K562 (cell line): ENCODE measurements around the gene RAI1. TPM values are rescaled to one million over a fixed set of nuclear protein-coding genes. Genes with fewer than 3 reads are reported as not detected.

ENCODE experiments used
- ATAC-seq: fragments of 200-7000 bp; cut with Tn5 transposase; 3 replicates; pipeline ENCODE4 v1.9.1; 2020; ENCODE audit warnings: moderate library complexity
- BruUV-seq: library from RNA; stranded (reverse); fragments of 400-500 nt; replicated peaks from 2 replicates; lab custom pipeline; 2021; lab: Mats Ljungman, UMichigan
- CTCF ChIA-PET: fragments of 300-600 bp; formaldehyde crosslinking; extraction: SDS; loops from one replicate; lab custom pipeline; 2021; ENCODE audit warnings: low intra/inter-chr PET ratio; lab: Yijun Ruan, JAX
- POLR2A ChIA-PET: fragments of 300-600, 350-650 bp; sonication (Branson Sonifier 250); formaldehyde crosslinking; extraction: SDS; loops from one replicate; lab custom pipeline; 2021; ENCODE audit warnings: antibody characterized with exemption, inconsistent platforms; lab: Yijun Ruan, JAX
- DNase-seq, 4 experiments: peaks; one replicate each; pipeline versions ENCODE4 v3.0.0 to v3.0.0-alpha.2; 2011 to 2018; ENCODE audit warnings: low spot score in 3 of 4, mixed read lengths in 3 of 4; ENCODE audit errors: extremely low read depth in 1 of 4
- FAIRE-seq: peaks from 2 replicates; lab custom pipeline; 2011; peaks lifted over from hg19 to GRCh38; lab: Jason Lieb, UNC
- H2AFZ ChIP-seq: 2 replicates; pipeline ENCODE4 v1.6.0; 2011; ENCODE audit warnings: low read depth, low read length, control low read depth, inconsistent platforms
- H3K27ac ChIP-seq: fragments of 200-600 bp; 3 replicates; pipeline ENCODE4 v1.8.0; 2011; ENCODE audit warnings: low read depth, mild to moderate bottlenecking, control low read depth, inconsistent platforms, low read length, moderate library complexity, mixed read lengths; ENCODE audit errors: extremely low read depth
- H3K27me3 ChIP-seq, 2 experiments: fragments of 300-600 bp in 1 of 2; 2 replicates in 1 of 2; 3 replicates in 1 of 2; pipeline versions ENCODE4 v1.6.0 to v1.8.0; 2011; ENCODE audit warnings: inconsistent platforms in 2 of 2, low read length in 2 of 2, mild to moderate bottlenecking in 1 of 2, mixed read lengths in 1 of 2, moderate library complexity in 1 of 2; ENCODE audit not compliant: control insufficient read depth in 2 of 2, insufficient read depth in 2 of 2
- H3K36me3 ChIP-seq: fragments of 300-600 bp; 3 replicates; pipeline ENCODE4 v1.8.0; 2011; ENCODE audit warnings: mild to moderate bottlenecking, low read length, inconsistent platforms; ENCODE audit not compliant: control insufficient read depth, insufficient read depth
- H3K4me1 ChIP-seq, 2 experiments: fragments of 200-600 bp in 1 of 2; replicated peaks in 1 of 2; 2 replicates in 1 of 2; 3 replicates in 1 of 2; pipeline versions ENCODE4 v1.5.1 to v1.8.0; 2011; ENCODE audit warnings: inconsistent platforms in 2 of 2, low read length in 2 of 2, mild to moderate bottlenecking in 1 of 2, mixed read lengths in 1 of 2, moderate library complexity in 1 of 2; ENCODE audit not compliant: control insufficient read depth in 2 of 2, insufficient read depth in 2 of 2
- H3K4me2 ChIP-seq: 2 replicates; pipeline ENCODE4 v1.6.1; 2011; ENCODE audit warnings: low read length, control low read depth, inconsistent platforms, mixed read lengths; ENCODE audit not compliant: insufficient read depth
- H3K4me3 ChIP-seq: fragments of 200-600 bp; sonication (generic), shearing (Covaris generic); 2 replicates; pipeline ENCODE4 v1.5.1; 2016; ENCODE audit warnings: control low read depth, inconsistent platforms
- H3K79me2 ChIP-seq: fragments of 200-600 bp; 3 replicates; pipeline ENCODE4 v1.8.0; 2011; ENCODE audit warnings: low read length, inconsistent platforms; ENCODE audit not compliant: control insufficient read depth, insufficient read depth
- H3K9ac ChIP-seq, 2 experiments: 2 replicates each; pipeline versions ENCODE4 v1.6.0 to v1.6.1; 2011; ENCODE audit warnings: low read depth in 2 of 2, low read length in 2 of 2, control low read depth in 1 of 2, inconsistent platforms in 1 of 2, mild to moderate bottlenecking in 1 of 2, mixed read lengths in 1 of 2; ENCODE audit not compliant: insufficient read depth in 1 of 2
- H3K9me1 ChIP-seq: one replicate; pipeline ENCODE4 v1.6.0; 2011; ENCODE audit warnings: inconsistent platforms, mild to moderate bottlenecking, low read length, moderate library complexity; ENCODE audit not compliant: control insufficient read depth, insufficient read depth
- H3K9me3 ChIP-seq: replicated peaks from 2 replicates; pipeline ENCODE4 v1.5.1; 2011; ENCODE audit warnings: low read depth, low read length, inconsistent platforms; ENCODE audit not compliant: control insufficient read depth, insufficient read depth
- H4K20me1 ChIP-seq: replicated peaks from 2 replicates; pipeline ENCODE4 v1.6.1; 2011; ENCODE audit warnings: low read length, inconsistent platforms, mixed read lengths; ENCODE audit not compliant: control insufficient read depth, insufficient read depth
- BRD4 ChIP-seq: fragments of 200-600 bp; sonication (generic); IDR thresholded peaks from 2 replicates; pipeline ENCODE4 v1.6.1; 2017; ENCODE audit warnings: inconsistent platforms
- FOXA3 ChIP-seq, 2 experiments: fragments of 450-650 bp in 1 of 2; sonication (generic) in 1 of 2; formaldehyde crosslinking; IDR thresholded peaks in 1 of 2; conservative IDR thresholded peaks in 1 of 2; 2 replicates each; pipeline versions ENCODE4 v1.4.0 to v1.8.0; 2020 to 2022; ENCODE audit warnings: mild to moderate bottlenecking in 2 of 2, missing genetic modification reagents in 1 of 2
- HES1 ChIP-seq: fragments of 450-650 bp; IDR thresholded peaks from 2 replicates; pipeline ENCODE4 v1.6.1; 2016; ENCODE audit warnings: low read depth, mild to moderate bottlenecking, moderate library complexity
- JUN ChIP-seq, 2 experiments: sonication (generic) in 1 of 2; formaldehyde crosslinking in 1 of 2; IDR thresholded peaks; 2 replicates each; pipeline versions ENCODE4 v1.6.1 to v1.8.0; 2012 to 2022; ENCODE audit warnings: borderline replicate concordance in 2 of 2, mild to moderate bottlenecking in 2 of 2, improper control_type of control experiment in 1 of 2, low read depth in 1 of 2, low read length in 1 of 2, missing genetic modification reagents in 1 of 2
- MBD2 ChIP-seq: sonication (generic); IDR thresholded peaks from 2 replicates; pipeline ENCODE4 v1.6.1; 2016; ENCODE audit warnings: low read depth, borderline replicate concordance
- POLR2AphosphoS5 ChIP-seq: IDR thresholded peaks from 2 replicates; pipeline ENCODE4 v1.6.1; 2011; ENCODE audit warnings: mild to moderate bottlenecking, low read depth, low read length, moderate library complexity; ENCODE audit not compliant: control insufficient read depth, insufficient read depth
- RBBP5 ChIP-seq: fragments of 200-600 bp; sonication (generic); IDR thresholded peaks from 2 replicates; pipeline ENCODE4 v1.6.1; 2012; ENCODE audit warnings: borderline replicate concordance, mild to moderate bottlenecking, low read length, control low read depth, inconsistent platforms; ENCODE audit not compliant: insufficient read depth, poor library complexity, severe bottlenecking
- SMARCA5 ChIP-seq: fragments of 450-650 bp; IDR thresholded peaks from 2 replicates; pipeline ENCODE4 v1.6.1; 2016
- SRSF1 ChIP-seq: fragments of 200-400 bp; formaldehyde crosslinking; IDR thresholded peaks from 2 replicates; pipeline ENCODE4 v1.6.1; 2017; ENCODE audit warnings: mild to moderate bottlenecking, low read depth, low read length, moderate library complexity
- U2AF2 ChIP-seq: fragments of 200-400 bp; formaldehyde crosslinking; optimal IDR thresholded peaks from 2 replicates; pipeline ENCODE3; 2017; ENCODE audit warnings: low read depth, mild to moderate bottlenecking, low read length
- ZNF140 ChIP-seq: fragments of 250-450 bp; sonication (Bioruptor Pico); IDR thresholded peaks from 2 replicates; pipeline ENCODE4 v1.8.0; 2021; ENCODE audit warnings: moderate library complexity, mild to moderate bottlenecking, inconsistent platforms
- ZNF3 ChIP-seq: fragments of 250-450 bp; sonication (Bioruptor Pico); IDR thresholded peaks from 2 replicates; pipeline ENCODE4 v1.5.0; 2021; ENCODE audit warnings: mild to moderate bottlenecking, moderate library complexity
- ZNF347 ChIP-seq: fragments of 450-650 bp; formaldehyde crosslinking; IDR thresholded peaks from 2 replicates; pipeline ENCODE4 v1.4.0; 2020; ENCODE audit warnings: low read depth, mild to moderate bottlenecking, moderate library complexity
- ZNF436 ChIP-seq: fragments of 250-450, 450-650 bp; sonication (Bioruptor Pico); formaldehyde crosslinking; IDR thresholded peaks from 2 replicates; pipeline ENCODE4 v1.7.0; 2020; ENCODE audit warnings: mild to moderate bottlenecking
- ZNF507 ChIP-seq: conservative IDR thresholded peaks from 2 replicates; pipeline ENCODE4 v1.6.1; 2017; ENCODE audit warnings: missing genetic modification characterization, missing compliant biosample characterization
- ZNF561 ChIP-seq: fragments of 450-650 bp; formaldehyde crosslinking; conservative IDR thresholded peaks from 2 replicates; pipeline ENCODE4 v1.4.0; 2020; ENCODE audit warnings: mild to moderate bottlenecking, moderate library complexity
- WGBS: fragments of 100-300 bp; shearing (Covaris generic); methylation state at CpG from one replicate; pipeline ENCODE4 v1.1.6; 2016; ENCODE audit warnings: low coverage, mixed read lengths; ENCODE audit not compliant: insufficient coverage; ENCODE audit errors: missing lambda C conversion rate; 5-methylcytosine and 5-hydroxymethylcytosine counted together
- in situ Hi-C: fragments of 300-500 bp; cut with MboI; formaldehyde crosslinking; loops from 4 replicates; pipeline ENCODE4 v1.15.0; 2018; ENCODE audit warnings: inconsistent platforms, mixed read lengths
- intact Hi-C: fragments of 100-400 bp; cut with micrococcal nuclease; formaldehyde crosslinking; loops from 2 replicates; pipeline ENCODE4 v1.14.2; 2022
- polyA plus RNA-seq, 8 experiments: library from polyadenylated mRNA; depleted of rRNA in 4 of 8; stranded (reverse) in 5 of 8; unstranded in 3 of 8; fragments of >200 nt; fragmentation: Nextera tagmentation in 2 of 8; fragmentation: Illumina TruSeq in 1 of 8; extraction: Ambion mirVana in 2 of 8; extraction: Trizol in 1 of 8; gene quantifications; 2 replicates each; pipeline versions ENCODE4 v1.2.1 to v1.2.3, GENCODE V29; 2011 to 2014; ENCODE audit warnings: inconsistent platforms in 1 of 8, missing spikeins in 1 of 8
- total RNA-seq, 7 experiments: library from RNA; depleted of rRNA in 6 of 7; stranded (reverse); fragments of >200 nt in 6 of 7; fragmentation: Illumina TruSeq in 2 of 7; extraction: Trizol in 2 of 7; gene quantifications; 2 replicates each; pipeline versions ENCODE4 v1.2.1 to v1.2.3, GENCODE V29; 2011 to 2021; ENCODE audit warnings: low replicate concordance in 1 of 7
- TF ChIP-seq, protein P1 (sequence below): IDR thresholded peaks from 3 replicates; pipeline ENCODE4 v1.6.1; 2011; ENCODE audit warnings: borderline replicate concordance, mild to moderate bottlenecking; ENCODE audit not compliant: insufficient read length, insufficient read depth
- TF ChIP-seq, protein P2 (sequence below), 3 experiments: fragments of 200-800 bp in 1 of 3; sonication (Bioruptor generic) in 1 of 3; sonication (generic) in 1 of 3; formaldehyde crosslinking in 1 of 3; IDR thresholded peaks; 2 replicates each; pipeline versions ENCODE4 v1.6.1 to v1.8.0; 2016 to 2022; ENCODE audit warnings: mild to moderate bottlenecking in 2 of 3, missing compliant biosample characterization in 2 of 3, missing genetic modification characterization in 2 of 3, missing genetic modification reagents in 1 of 3

The RAI1 gene
- total and polyA plus RNA-seq, 9 of the 15 experiments (the other 6 are each of a cell fraction or from before 2014, with no cell fraction given): 0.68 to 19.9 (median 5.5) TPM

DNA sequence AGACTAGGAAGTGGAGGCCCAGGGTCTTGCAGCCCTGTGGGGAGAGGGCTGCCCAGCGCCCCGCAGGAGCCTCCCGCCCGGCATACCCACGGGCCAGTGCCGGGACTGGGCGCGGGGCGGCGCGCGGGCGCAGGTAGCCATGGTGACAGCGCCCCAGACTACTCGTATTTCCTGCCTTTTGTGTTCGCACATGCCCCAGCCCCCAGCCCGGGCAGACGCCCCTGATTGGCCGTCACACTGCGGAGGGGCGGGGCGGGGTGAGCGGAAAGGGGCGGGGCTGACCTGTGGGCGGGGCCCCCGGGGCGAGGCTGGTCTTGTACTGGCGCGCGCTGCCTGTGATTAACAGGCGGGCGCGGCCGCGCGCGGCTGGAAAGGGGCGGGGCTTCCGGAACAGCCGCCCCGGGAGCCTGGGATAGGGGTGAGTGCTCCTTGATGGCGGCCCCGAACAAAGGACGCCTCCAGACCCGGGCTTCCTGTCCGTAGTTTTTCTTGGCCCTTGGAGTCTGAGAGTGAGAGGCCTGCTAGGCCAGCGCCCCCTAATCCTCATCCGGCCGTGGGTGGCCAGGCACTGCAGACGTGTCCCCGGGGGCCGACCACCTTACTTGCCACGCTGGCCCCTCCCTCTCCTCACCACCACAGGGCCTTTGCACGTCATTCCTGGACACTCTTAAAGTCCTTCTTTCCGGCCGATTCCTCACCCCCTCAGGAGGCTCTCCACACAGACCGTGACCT is 71.0 kb downstream of the RAI1 start:
- POLR2A ChIA-PET: interaction anchor here (1.1 kb wide), 1 partner anchor 86 kb away, joined by 3 read pairs; no protein-coding TSS in a partner anchor
- TF ChIP-seq ZNF3 (CRISPR knock-in tag) (no peak), RBBP5 (peak; percentile 13), SRSF1 (no peak), SMARCA5 (peak; percentile 99), HES1 (no peak), JUN (IDR thresholded peaks at IDR 0.05; ENCODE audit: borderline replicate concordance, low read depth, low read length) (no peak), JUN (CRISPR knock-in tag; IDR thresholded peaks at IDR 0.05; ENCODE audit: borderline replicate concordance) (no peak), U2AF2 (no peak), ZNF507 (tag) (no peak), ZNF140 (CRISPR knock-in tag) (no peak), MBD2 (0 out of 2 replicates have a peak, but pooled peaks have one; percentile 48), ZNF436 (CRISPR knock-in tag) (no peak), BRD4 (no peak), ZNF347 (CRISPR knock-in tag) (no peak), FOXA3 (CRISPR knock-in tag; conservative IDR thresholded peaks at IDR 0.05 in 1 of 2, IDR thresholded peaks at IDR 0.05 in 1 of 2) (no peak), POLR2AphosphoS5 (peak; percentile 53; the same call in 1 of the 2 replicates), ZNF561 (CRISPR knock-in tag) (no peak)
- TF ChIP-seq, protein P1, sequence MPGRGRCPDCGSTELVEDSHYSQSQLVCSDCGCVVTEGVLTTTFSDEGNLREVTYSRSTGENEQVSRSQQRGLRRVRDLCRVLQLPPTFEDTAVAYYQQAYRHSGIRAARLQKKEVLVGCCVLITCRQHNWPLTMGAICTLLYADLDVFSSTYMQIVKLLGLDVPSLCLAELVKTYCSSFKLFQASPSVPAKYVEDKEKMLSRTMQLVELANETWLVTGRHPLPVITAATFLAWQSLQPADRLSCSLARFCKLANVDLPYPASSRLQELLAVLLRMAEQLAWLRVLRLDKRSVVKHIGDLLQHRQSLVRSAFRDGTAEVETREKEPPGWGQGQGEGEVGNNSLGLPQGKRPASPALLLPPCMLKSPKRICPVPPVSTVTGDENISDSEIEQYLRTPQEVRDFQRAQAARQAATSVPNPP: no peak
- TF ChIP-seq, protein P2, sequence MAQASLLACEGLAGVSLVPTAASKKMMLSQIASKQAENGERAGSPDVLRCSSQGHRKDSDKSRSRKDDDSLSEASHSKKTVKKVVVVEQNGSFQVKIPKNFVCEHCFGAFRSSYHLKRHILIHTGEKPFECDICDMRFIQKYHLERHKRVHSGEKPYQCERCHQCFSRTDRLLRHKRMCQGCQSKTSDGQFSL (CRISPR knock-in tag; IDR thresholded peaks at IDR 0.05): no peak
- TF ChIP-seq, protein P2 (tag; IDR thresholded peaks at IDR 0.05): no peak

More for the DNA sequence above, 71.0 kb downstream of the RAI1 start:
- Histone ChIP-seq H3K4me1 (peaks cover 21 to 30% of the 10 kb centered on the region in 2 experiments; a peak in 4 of 5 replicates), H3K9me1 (no peaks in the 10 kb centered on the region), H3K36me3 (peaks cover 4% of the 10 kb centered on the region; the same call in 1 of the 3 replicates), H3K9me3 (no peaks in the 10 kb centered on the region), H3K4me2 (peak overlapping the region; percentile 86), H3K27me3 (no peaks in the 10 kb centered on the region), H3K4me3 (peak overlapping the region; percentile 53), H2AFZ (peak overlapping the region; percentile 91), H4K20me1 (peaks cover under 1% of the 10 kb centered on the region; the same call in 1 of the 2 replicates), H3K79me2 (peaks cover 40% of the 10 kb centered on the region), H3K9ac (peak overlapping the region; percentile 80 to 93), H3K27ac (peak overlapping the region; percentile 84)
- DNase-seq (peak; percentile 91 to 98 (median 96)), ATAC-seq (peak; percentile 97), FAIRE-seq (peak; percentile 78)
- in situ Hi-C loops: no loop called here
- no TSS peak for BruUV-seq
- intact Hi-C loops: no loop called here
- 4% methylated on average over 23 of the region's 57 CpGs for WGBS
- CTCF ChIA-PET: no interaction called here
